Activated T-helper 1 cell treated with anti-CD3 and anti-CD28 coated beads, Interleukin-12 subunit alpha, Interleukin-12 subunit beta, Interleukin-2, Interleukin-4 antibody, amounts not matched to agents 30 ng/mL and 10 ng/mL and 1 ng/mL, durations not matched to agents 14 hours and 24 hours and 36 hours (primary cell): ENCODE results near the gene PKHD1. TPM values are rescaled to one million over a fixed set of nuclear protein-coding genes. Genes with fewer than 3 reads are reported as not detected.
"Not testable (repeated sequence)": the region's sequence is repeated elsewhere in the genome, so short reads cannot be mapped to it uniquely, and the experiment has no call there.

Source experiments
- DNase-seq: peaks from one replicate; pipeline ENCODE4 v3.0.0; 2021; ENCODE audit warnings: low spot score
- H3K27ac Mint-ChIP-seq: one replicate; pipeline ENCODE4 v1.8.0; 2021; ENCODE audit warnings: mild to moderate bottlenecking, mixed read lengths
- H3K27me3 Mint-ChIP-seq: one replicate; pipeline ENCODE4 v1.8.0; 2022; ENCODE audit warnings: mild to moderate bottlenecking, moderate library complexity, mixed read lengths; ENCODE audit not compliant: insufficient read depth
- H3K36me3 Mint-ChIP-seq: one replicate; pipeline ENCODE4 v1.8.0; 2021; ENCODE audit warnings: low read depth, mixed read lengths
- H3K4me1 Mint-ChIP-seq: one replicate; pipeline ENCODE4 v1.8.0; 2021; ENCODE audit warnings: low read depth, mixed read lengths
- H3K4me3 Mint-ChIP-seq: one replicate; pipeline ENCODE4 v1.8.0; 2021; ENCODE audit warnings: mild to moderate bottlenecking, moderate library complexity, mixed read lengths
- H3K9me3 Mint-ChIP-seq: one replicate; pipeline ENCODE4 v1.8.0; 2021; ENCODE audit warnings: mixed read lengths
- intact Hi-C: fragments of 100-400 bp; cut with micrococcal nuclease; formaldehyde crosslinking; loops from one replicate; pipeline ENCODE4 v1.15.1; 2024
- total RNA-seq: library from RNA; stranded (reverse); gene quantifications from 2 replicates; pipeline ENCODE4 v1.2.3, GENCODE V29; 2022

Gene PKHD1
- total RNA-seq, 1 donor from 2014 or later: not detected

- H3K9me3 Mint-ChIP-seq, DNase-seq, H3K27ac Mint-ChIP-seq, intact Hi-C loops, H3K4me1 Mint-ChIP-seq, H3K27me3 Mint-ChIP-seq, H3K4me3 Mint-ChIP-seq, H3K36me3 Mint-ChIP-seq: not testable (repeated sequence)
Measured at GRCh38 chr6:51918347-51918746, 169.1 kb downstream of the PKHD1 start.

GRCh38 chr6:51915098-51915497 lies 172.3 kb downstream of the PKHD1 start:
- Mint-ChIP-seq H3K9me3 (peaks cover 4% of the 10 kb centered on the region), H3K27ac (no peak overlapping the region), H3K36me3 (no peaks in the 10 kb centered on the region), H3K4me3 (no peak overlapping the region), H3K4me1 (no peaks in the 10 kb centered on the region), H3K27me3 (peaks cover 5% of the 10 kb centered on the region)
- DNase-seq: no peak
- intact Hi-C loops: no loop called here

DNA sequence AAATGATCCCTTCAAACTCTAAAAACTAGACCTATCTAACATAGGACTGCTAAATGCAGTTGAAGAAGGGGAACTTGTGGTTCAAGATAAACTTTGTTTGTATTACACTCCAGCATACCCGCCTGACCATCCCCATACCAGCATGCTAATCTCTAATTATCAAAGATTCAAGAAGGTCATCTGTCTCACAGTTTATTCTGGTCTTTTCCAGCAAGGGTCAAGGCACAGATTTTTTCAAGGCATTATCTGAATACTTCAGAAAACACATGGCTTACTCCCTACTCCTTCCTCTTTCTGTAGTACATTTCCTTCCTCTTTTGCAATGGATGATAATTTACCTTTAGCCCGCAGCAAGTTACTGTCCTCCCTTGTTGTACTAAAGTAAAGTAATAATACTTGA lies 174.1 kb downstream of the PKHD1 start:
- H3K9me3 Mint-ChIP-seq: no peaks in the 10 kb centered on the region
- DNase-seq: no peak
- intact Hi-C loops: no loop called here
- no peaks in the 10 kb centered on the region for H3K36me3 Mint-ChIP-seq
- H3K4me1 Mint-ChIP-seq: no peaks in the 10 kb centered on the region
- H3K4me3 Mint-ChIP-seq: no peak overlapping the region
- H3K27ac Mint-ChIP-seq: no peak overlapping the region
- peaks cover 7% of the 10 kb centered on the region for H3K27me3 Mint-ChIP-seq

- peaks cover 7% of the 10 kb centered on the region for H3K27me3 Mint-ChIP-seq
- H3K9me3 Mint-ChIP-seq: no peaks in the 10 kb centered on the region
- no peak overlapping the region for H3K27ac Mint-ChIP-seq
- intact Hi-C loops: no loop called here
- no peak overlapping the region for H3K4me3 Mint-ChIP-seq
- no peaks in the 10 kb centered on the region for H3K4me1 Mint-ChIP-seq
- no peak for DNase-seq
- H3K36me3 Mint-ChIP-seq: no peaks in the 10 kb centered on the region
Measured at GRCh38 chr6:51910851-51911250, 176.6 kb downstream of the PKHD1 start.

GRCh38 chr6:51908243-51908642 lies 179.2 kb downstream of the PKHD1 start:
- H3K4me3 Mint-ChIP-seq: no peak overlapping the region
- peaks cover 6% of the 10 kb centered on the region for H3K27me3 Mint-ChIP-seq
- H3K27ac Mint-ChIP-seq: no peak overlapping the region
- DNase-seq: no peak
- H3K4me1 Mint-ChIP-seq: no peaks in the 10 kb centered on the region
- intact Hi-C loops: no loop called here
- no peaks in the 10 kb centered on the region for H3K36me3 Mint-ChIP-seq
- no peaks in the 10 kb centered on the region for H3K9me3 Mint-ChIP-seq

DNA sequence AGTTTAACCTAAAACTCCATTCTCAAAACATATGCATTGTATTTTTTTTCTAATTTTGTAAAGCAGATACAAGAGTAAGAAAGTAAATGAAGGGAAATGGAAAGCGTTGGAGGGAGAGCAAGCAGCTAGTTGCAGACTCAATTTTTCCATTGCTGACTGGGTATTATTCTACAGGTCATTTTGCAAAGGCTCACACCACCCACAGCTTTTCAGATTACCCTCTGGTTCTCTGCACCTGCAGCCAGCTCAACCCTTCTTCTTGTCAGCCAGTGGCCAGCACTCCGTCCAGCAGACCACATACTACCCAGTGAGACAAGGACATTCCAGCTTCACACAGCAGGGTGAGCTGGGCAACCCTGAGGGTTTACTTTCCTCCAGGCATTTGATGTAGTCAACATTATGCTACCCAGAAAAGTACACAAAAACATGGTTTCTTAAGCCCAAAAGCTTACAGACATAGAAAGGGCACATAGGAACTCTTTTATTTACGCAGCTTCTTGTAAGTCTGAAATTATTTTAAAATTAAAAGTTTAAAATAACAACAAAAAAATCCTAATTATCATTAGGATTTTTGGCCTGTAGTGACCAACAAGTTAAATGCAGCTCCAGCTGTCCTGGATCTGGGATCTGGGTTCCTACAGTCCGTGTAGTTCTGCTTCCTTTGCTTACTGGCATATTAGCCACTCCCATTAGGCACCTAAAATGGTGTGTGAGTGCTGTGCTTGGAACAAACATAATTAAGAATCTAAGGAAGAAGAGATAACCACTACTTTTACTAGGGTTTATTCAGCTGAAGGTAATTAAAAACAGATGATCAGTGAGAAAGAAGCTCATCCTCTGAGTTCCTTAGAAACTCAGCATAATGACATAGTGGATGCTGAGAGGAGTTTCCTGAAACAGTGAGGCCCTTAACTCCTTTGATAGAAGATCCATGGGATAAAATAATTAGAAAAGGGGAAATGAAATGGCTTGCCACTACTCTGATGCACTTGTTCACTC lies 185.3 kb downstream of the PKHD1 start:
- no peaks in the 10 kb centered on the region for H3K9me3 Mint-ChIP-seq
- no peak overlapping the region for H3K4me3 Mint-ChIP-seq
- H3K27me3 Mint-ChIP-seq: peaks cover 2% of the 10 kb centered on the region
- no peaks in the 10 kb centered on the region for H3K4me1 Mint-ChIP-seq
- H3K36me3 Mint-ChIP-seq: no peaks in the 10 kb centered on the region
- DNase-seq: no peak
- intact Hi-C loops: no loop called here
- no peak overlapping the region for H3K27ac Mint-ChIP-seq

DNA sequence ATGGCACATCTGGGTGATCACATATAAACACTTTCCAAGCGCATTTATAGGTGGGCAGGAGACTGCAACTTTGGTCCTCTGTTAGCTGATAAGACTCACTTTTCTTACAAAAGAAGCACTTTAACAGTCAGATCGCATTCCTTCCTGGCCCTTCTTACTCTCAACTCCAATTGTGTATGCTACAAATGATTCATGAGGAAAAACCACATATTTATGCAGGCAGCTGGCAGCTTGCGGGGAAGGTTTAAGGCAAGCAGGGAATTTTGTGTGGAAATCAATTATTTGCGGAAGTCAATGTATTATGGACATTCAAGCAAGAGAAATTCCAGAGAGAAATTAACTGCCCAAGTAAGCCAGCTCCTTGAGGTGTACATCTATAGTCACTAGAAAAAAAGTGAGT lies 194.0 kb downstream of the PKHD1 start:
- H3K4me3 Mint-ChIP-seq: no peak overlapping the region
- intact Hi-C loops: no loop called here
- H3K4me1 Mint-ChIP-seq: no peaks in the 10 kb centered on the region
- DNase-seq: no peak
- no peaks in the 10 kb centered on the region for H3K9me3 Mint-ChIP-seq
- no peaks in the 10 kb centered on the region for H3K36me3 Mint-ChIP-seq
- H3K27me3 Mint-ChIP-seq: no peaks in the 10 kb centered on the region
- no peak overlapping the region for H3K27ac Mint-ChIP-seq

- no peak for DNase-seq
- Mint-ChIP-seq H3K4me1 (no peaks in the 10 kb centered on the region), H3K36me3 (no peaks in the 10 kb centered on the region), H3K4me3 (no peak overlapping the region), H3K27me3 (no peaks in the 10 kb centered on the region), H3K27ac (no peak overlapping the region), H3K9me3 (no peaks in the 10 kb centered on the region)
- intact Hi-C loops: no loop called here
Measured at GRCh38 chr6:51892750-51893149, 194.7 kb downstream of the PKHD1 start.

GRCh38 chr6:51892339-51892738 lies 195.1 kb downstream of the PKHD1 start:
- Mint-ChIP-seq H3K27ac (no peak overlapping the region), H3K9me3 (no peaks in the 10 kb centered on the region), H3K27me3 (no peaks in the 10 kb centered on the region), H3K4me3 (no peak overlapping the region), H3K36me3 (no peaks in the 10 kb centered on the region), H3K4me1 (no peaks in the 10 kb centered on the region)
- intact Hi-C loops: no loop called here
- no peak for DNase-seq

DNA sequence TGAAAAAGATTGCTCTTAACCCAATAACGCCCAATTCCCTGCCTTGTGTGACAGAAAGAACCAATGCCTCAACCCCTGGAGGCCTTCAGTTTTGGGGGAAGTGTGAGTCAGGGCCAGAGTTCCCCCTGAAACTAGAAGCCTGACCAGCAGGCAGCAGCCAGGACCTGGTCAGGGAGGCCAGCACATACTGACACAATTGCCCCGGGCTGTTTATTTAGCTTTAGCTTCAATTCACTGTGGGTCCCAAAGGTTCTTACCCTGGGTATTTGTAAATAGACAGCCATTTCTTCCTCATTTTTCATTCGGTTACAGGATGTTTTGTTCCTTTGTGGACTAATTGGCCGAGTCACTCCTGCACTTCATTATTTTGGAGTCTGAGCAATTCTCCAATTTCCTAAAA lies 195.6 kb downstream of the PKHD1 start:
- no peaks in the 10 kb centered on the region for H3K4me1 Mint-ChIP-seq
- H3K27ac Mint-ChIP-seq: no peak overlapping the region
- intact Hi-C loops: no loop called here
- no peak overlapping the region for H3K4me3 Mint-ChIP-seq
- no peak for DNase-seq
- no peaks in the 10 kb centered on the region for H3K36me3 Mint-ChIP-seq
- H3K9me3 Mint-ChIP-seq: no peaks in the 10 kb centered on the region
- no peaks in the 10 kb centered on the region for H3K27me3 Mint-ChIP-seq

- H3K4me3 Mint-ChIP-seq: no peak overlapping the region
- no peak overlapping the region for H3K27ac Mint-ChIP-seq
- intact Hi-C loops: no loop called here
Measured at GRCh38 chr6:51887859-51888258, 199.6 kb downstream of the PKHD1 start.

DNA sequence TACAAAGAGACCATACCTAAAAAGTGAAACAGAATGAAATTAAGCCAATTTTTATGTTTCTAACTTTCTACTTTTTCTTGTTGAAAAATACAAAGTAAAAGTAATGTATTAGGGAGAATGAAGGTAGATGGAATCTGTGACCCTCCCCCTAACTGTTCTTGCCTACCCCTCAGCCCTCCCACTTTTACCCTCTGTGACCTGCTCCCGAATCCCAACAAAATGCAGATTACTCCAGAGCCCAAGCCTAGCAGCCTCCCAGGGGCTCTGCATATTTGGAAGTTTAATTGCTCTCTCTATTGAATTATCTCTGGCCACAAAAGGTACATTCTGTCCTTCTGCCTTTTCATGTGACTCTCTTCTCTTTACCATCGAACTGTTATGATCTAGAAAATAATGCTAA lies 201.5 kb downstream of the PKHD1 start:
- H3K4me1 Mint-ChIP-seq: no peaks in the 10 kb centered on the region
- no peaks in the 10 kb centered on the region for H3K36me3 Mint-ChIP-seq
- intact Hi-C loops: no loop called here
- H3K4me3 Mint-ChIP-seq: no peak overlapping the region
- no peaks in the 10 kb centered on the region for H3K9me3 Mint-ChIP-seq
- DNase-seq: no peak
- no peaks in the 10 kb centered on the region for H3K27me3 Mint-ChIP-seq
- no peak overlapping the region for H3K27ac Mint-ChIP-seq

More at GRCh38 chr6:51887859-51888258, 199.6 kb downstream of the PKHD1 start:
- no peak for DNase-seq
- Mint-ChIP-seq H3K36me3 (no peaks in the 10 kb centered on the region), H3K27me3 (no peaks in the 10 kb centered on the region), H3K9me3 (no peaks in the 10 kb centered on the region), H3K4me1 (no peaks in the 10 kb centered on the region)

- Mint-ChIP-seq H3K27me3 (peaks cover 3% of the 10 kb centered on the region), H3K27ac (no peak overlapping the region), H3K4me3 (no peak overlapping the region), H3K9me3 (no peaks in the 10 kb centered on the region), H3K4me1 (no peaks in the 10 kb centered on the region), H3K36me3 (no peaks in the 10 kb centered on the region)
- DNase-seq: no peak
- intact Hi-C loops: no loop called here
Measured at GRCh38 chr6:51868591-51869355, 218.6 kb downstream of the PKHD1 start.
